Fibroblast of lung (primary cell): Measurements from ENCODE around the gene HDAC4. TPM values are rescaled to one million over a fixed set of nuclear protein-coding genes. Genes with fewer than 3 reads are reported as not detected.

Experiments used
- DNase-seq, 2 donors: peaks; one replicate each; pipeline versions ENCODE4 v3.0.0 to v3.0.0-alpha.2; 2010; ENCODE audit warnings: low read depth in 2 of 2
- H2AFZ ChIP-seq: 2 replicates; pipeline ENCODE4 v1.5.1; 2012; ENCODE audit warnings: low read length, control low read depth, inconsistent platforms
- H3K27ac ChIP-seq: 2 replicates; pipeline ENCODE4 v1.5.1; 2011; ENCODE audit warnings: low read length, control low read depth; ENCODE audit not compliant: insufficient read depth
- H3K27me3 ChIP-seq: 2 replicates; pipeline ENCODE4 v1.5.1; 2011; ENCODE audit warnings: mild to moderate bottlenecking, low read length; ENCODE audit not compliant: control insufficient read depth, insufficient read depth
- H3K36me3 ChIP-seq: 2 replicates; pipeline ENCODE4 v1.5.1; 2011; ENCODE audit warnings: low read length; ENCODE audit not compliant: control insufficient read depth, insufficient read depth
- H3K4me1 ChIP-seq: 2 replicates; pipeline ENCODE4 v1.5.1; 2011; ENCODE audit warnings: low read length; ENCODE audit not compliant: control insufficient read depth, insufficient read depth; ENCODE audit errors: extremely low read depth
- H3K4me2 ChIP-seq: 2 replicates; pipeline ENCODE4 v1.5.1; 2011; ENCODE audit warnings: low read length, control low read depth; ENCODE audit not compliant: insufficient read depth; ENCODE audit errors: extremely low read depth
- H3K4me3 ChIP-seq, 4 experiments: fragments of 200-600 bp in 1 of 4; sonication (generic) in 1 of 4; replicated peaks in 1 of 4; 2 replicates each; pipeline ENCODE4 v1.5.1; 2011 to 2016; ENCODE audit warnings: low read length in 4 of 4, low read depth in 3 of 4, mild to moderate bottlenecking in 3 of 4, control low read depth in 2 of 4, inconsistent platforms in 1 of 4, mixed read lengths in 1 of 4; ENCODE audit not compliant: insufficient read depth in 1 of 4; ENCODE audit errors: control extremely low read depth in 1 of 4
- H3K79me2 ChIP-seq: 2 replicates; pipeline ENCODE4 v1.5.1; 2012; ENCODE audit warnings: mild to moderate bottlenecking, low read length, inconsistent platforms; ENCODE audit not compliant: control insufficient read depth, insufficient read depth
- H3K9ac ChIP-seq: 2 replicates; pipeline ENCODE4 v1.5.1; 2011; ENCODE audit warnings: mild to moderate bottlenecking, low read length, control low read depth; ENCODE audit not compliant: insufficient read depth
- H3K9me3 ChIP-seq: 2 replicates; pipeline ENCODE4 v1.5.1; 2012; ENCODE audit warnings: low read depth, low read length; ENCODE audit not compliant: control insufficient read depth, insufficient read depth
- H4K20me1 ChIP-seq: 2 replicates; pipeline ENCODE4 v1.5.1; 2011; ENCODE audit warnings: low read length; ENCODE audit not compliant: control insufficient read depth, insufficient read depth; ENCODE audit errors: extremely low read depth
- CTCF ChIP-seq, 2 donors: IDR thresholded peaks in 1 of 2; conservative IDR thresholded peaks in 1 of 2; 1 replicate in 1 of 2; 2 replicates in 1 of 2; pipeline ENCODE4 v1.5.1; 2011 to 2012; ENCODE audit warnings: low read length in 2 of 2, control low read depth in 1 of 2, inconsistent platforms in 1 of 2, low read depth in 1 of 2, mild to moderate bottlenecking in 1 of 2
- EZH2 ChIP-seq: IDR thresholded peaks from 2 replicates; pipeline ENCODE4 v1.5.1; 2012; ENCODE audit warnings: low read length, control low read depth, mild to moderate bottlenecking; ENCODE audit errors: missing control alignments
- polyA plus RNA-seq, 2 donors: library from polyadenylated mRNA; depleted of rRNA in 1 of 2; stranded (reverse) in 1 of 2; unstranded in 1 of 2; fragments of >200 nt; gene quantifications; 2 replicates each; pipeline ENCODE4 v1.2.1, GENCODE V29; 2011 to 2012; ENCODE audit warnings: missing spikeins in 1 of 2
- total RNA-seq: library from RNA; depleted of rRNA; stranded (reverse); fragments of >200 nt; gene quantifications from 2 replicates; pipeline ENCODE4 v1.2.1, GENCODE V29; 2014

The HDAC4 gene
- total and polyA plus RNA-seq, 2 donors (not counting 1 experiment from before 2014, with no cell fraction given): 7.4 to 19.8 TPM

GRCh38 chr2:239133945-239134570 is 266.8 kb downstream of the HDAC4 start:
- no peak overlapping the region for H3K27ac ChIP-seq
- DNase-seq: no peak
- peaks cover 2% of the 10 kb centered on the region for H3K36me3 ChIP-seq
- H3K4me1 ChIP-seq: no peaks in the 10 kb centered on the region
- no peak for TF ChIP-seq EZH2
- TF ChIP-seq CTCF (conservative IDR thresholded peaks at IDR 0.05 in 1 of 2, IDR thresholded peaks at IDR 0.05 in 1 of 2; ENCODE audit: low read depth in 1 of 2, low read length in 2 of 2): no peak
- no peaks in the 10 kb centered on the region for H3K27me3 ChIP-seq
- no peak overlapping the region for H3K9ac ChIP-seq
- no peaks in the 10 kb centered on the region for H3K79me2 ChIP-seq
- no peaks in the 10 kb centered on the region for H4K20me1 ChIP-seq
- H3K9me3 ChIP-seq: no peaks in the 10 kb centered on the region
- H3K4me2 ChIP-seq: no peak overlapping the region
- H2AFZ ChIP-seq: no peak overlapping the region
- no peak overlapping the region for H3K4me3 ChIP-seq

- TF ChIP-seq EZH2 (no peak), CTCF (conservative IDR thresholded peaks at IDR 0.05 in 1 of 2, IDR thresholded peaks at IDR 0.05 in 1 of 2; ENCODE audit: low read depth in 1 of 2, low read length in 2 of 2) (no peak)
- H3K4me2 ChIP-seq: no peak overlapping the region
Observed at GRCh38 chr2:239132786-239133185, 268.0 kb downstream of the HDAC4 start.

GRCh38 chr2:239132156-239132709 is 268.6 kb downstream of the HDAC4 start:
- Histone ChIP-seq H3K27ac (no peak overlapping the region), H3K4me1 (no peaks in the 10 kb centered on the region), H3K79me2 (no peaks in the 10 kb centered on the region), H3K36me3 (peaks cover 2% of the 10 kb centered on the region), H3K9ac (no peak overlapping the region), H4K20me1 (no peaks in the 10 kb centered on the region), H3K4me2 (no peak overlapping the region), H2AFZ (no peak overlapping the region), H3K27me3 (no peaks in the 10 kb centered on the region), H3K4me3 (no peak overlapping the region), H3K9me3 (no peaks in the 10 kb centered on the region)
- DNase-seq: no peak
- TF ChIP-seq EZH2 (no peak), CTCF (conservative IDR thresholded peaks at IDR 0.05 in 1 of 2, IDR thresholded peaks at IDR 0.05 in 1 of 2; ENCODE audit: low read depth in 1 of 2, low read length in 2 of 2) (no peak)

More at GRCh38 chr2:239132786-239133185, 268.0 kb downstream of the HDAC4 start:
- H3K27me3 ChIP-seq: no peaks in the 10 kb centered on the region
- no peaks in the 10 kb centered on the region for H3K79me2 ChIP-seq
- H3K9ac ChIP-seq: no peak overlapping the region
- DNase-seq: no peak
- H2AFZ ChIP-seq: no peak overlapping the region
- no peaks in the 10 kb centered on the region for H3K4me1 ChIP-seq
- H3K36me3 ChIP-seq: peaks cover 2% of the 10 kb centered on the region
- no peak overlapping the region for H3K27ac ChIP-seq
- H3K4me3 ChIP-seq: no peak overlapping the region
- H4K20me1 ChIP-seq: no peaks in the 10 kb centered on the region
- no peaks in the 10 kb centered on the region for H3K9me3 ChIP-seq
